GM19467 (cell line): ENCODE measurements around the gene RNF14.

Source experiments
- ATAC-seq: cut with Tn5 transposase; IDR thresholded peaks from one replicate; pipeline ENCODE4 v1.9.1; 2021; ENCODE audit warnings: mild to moderate bottlenecking, moderate library complexity; ENCODE audit not compliant: unreplicated experiment

Gene RNF14

DNA sequence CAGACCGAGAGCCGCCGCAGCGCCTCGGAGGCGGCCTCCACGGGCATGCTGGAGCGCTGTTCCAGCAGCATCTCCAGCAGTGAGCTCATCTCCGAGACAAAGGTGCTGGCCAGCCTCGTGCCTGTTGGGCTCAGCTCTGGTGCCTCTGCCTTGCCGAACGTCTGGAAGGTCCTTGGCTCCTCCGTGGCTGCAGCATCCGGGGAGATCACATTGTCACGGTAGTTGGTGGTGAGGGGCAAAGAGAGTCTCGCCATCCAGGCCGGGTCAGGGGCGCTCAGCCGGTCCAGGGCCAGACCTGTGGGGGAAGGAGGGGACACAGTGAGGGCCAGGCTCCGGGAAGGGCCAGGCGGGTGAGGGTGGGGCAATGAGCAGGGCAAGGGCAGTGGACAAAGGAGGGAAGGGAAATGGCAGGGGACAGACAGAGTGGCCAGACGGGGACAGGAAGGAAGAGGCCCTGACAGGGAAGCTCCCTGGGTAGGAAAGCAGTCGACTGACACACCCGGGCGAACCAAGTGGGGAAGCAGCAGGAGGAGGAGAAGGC lies 23.3 kb upstream of the RNF14 start:
- no peak for ATAC-seq

- ATAC-seq = no peak
Measured at GRCh38 chr5:141947316-141947715, 21.6 kb upstream of the RNF14 start.

GRCh38 chr5:141948812-141949211 lies 20.1 kb upstream of the RNF14 start:
- no peak for ATAC-seq

- ATAC-seq = no peak
Measured at GRCh38 chr5:141949511-141949910, 19.4 kb upstream of the RNF14 start.

DNA sequence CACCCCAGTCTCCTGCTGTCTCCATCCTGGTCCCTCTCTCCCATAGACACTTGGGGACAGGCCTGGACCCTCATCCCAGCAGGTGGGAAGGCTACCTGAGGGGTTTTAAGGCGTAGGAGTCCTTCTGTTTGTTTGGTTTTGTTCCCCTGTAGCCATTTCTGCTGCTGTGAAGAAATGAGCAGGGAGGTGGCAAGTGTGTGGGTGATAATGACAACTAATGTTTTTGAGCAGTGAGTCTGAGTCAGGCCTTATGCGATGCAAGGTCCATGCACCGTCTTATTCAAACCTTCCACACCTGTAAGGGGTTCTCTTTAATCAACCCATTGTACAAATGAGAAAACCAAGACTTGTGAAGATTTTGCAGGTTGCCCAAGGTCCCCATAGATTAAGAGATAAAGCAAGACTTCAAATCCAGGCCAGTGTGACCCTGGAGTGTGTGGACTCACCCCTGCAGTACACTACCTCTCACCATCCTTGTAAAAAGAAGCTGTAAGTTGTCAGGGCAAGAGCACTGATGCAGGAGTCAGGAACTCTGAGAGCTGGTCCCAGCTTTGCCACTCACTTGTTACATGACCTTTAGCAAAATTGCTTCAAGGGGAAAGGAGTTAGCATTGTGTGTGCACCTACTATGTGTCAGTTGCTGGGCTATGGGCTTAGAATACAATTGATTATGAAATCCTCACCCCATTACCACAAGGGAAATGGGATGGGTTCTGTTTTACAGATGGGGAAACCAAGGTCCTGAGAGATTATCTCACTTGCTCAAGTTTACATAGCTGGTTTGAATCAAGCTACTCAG lies 18.5 kb upstream of the RNF14 start:
- ATAC-seq = no peak

- ATAC-seq = peak; percentile 73
Measured at GRCh38 chr5:141951332-141951781, 17.5 kb upstream of the RNF14 start.

- ATAC-seq = no peak
Measured at GRCh38 chr5:141952020-141952419, 16.9 kb upstream of the RNF14 start.

GRCh38 chr5:141954194-141954593 lies 14.7 kb upstream of the RNF14 start:
- ATAC-seq = no peak

GRCh38 chr5:141957367-141957996 lies 11.4 kb upstream of the RNF14 start:
- no peak for ATAC-seq

- ATAC-seq = no peak
Measured at GRCh38 chr5:141958113-141958512, 10.8 kb upstream of the RNF14 start, which contains the start of gene PCDH12. Gene PCDH12, minus strand, starts transcription at chr5:141958202. Its CDS starts 351 bp downstream, at chr5:141957851.

GRCh38 chr5:141958546-141959172 lies 10.2 kb upstream of the RNF14 start:
- ATAC-seq = no peak

DNA sequence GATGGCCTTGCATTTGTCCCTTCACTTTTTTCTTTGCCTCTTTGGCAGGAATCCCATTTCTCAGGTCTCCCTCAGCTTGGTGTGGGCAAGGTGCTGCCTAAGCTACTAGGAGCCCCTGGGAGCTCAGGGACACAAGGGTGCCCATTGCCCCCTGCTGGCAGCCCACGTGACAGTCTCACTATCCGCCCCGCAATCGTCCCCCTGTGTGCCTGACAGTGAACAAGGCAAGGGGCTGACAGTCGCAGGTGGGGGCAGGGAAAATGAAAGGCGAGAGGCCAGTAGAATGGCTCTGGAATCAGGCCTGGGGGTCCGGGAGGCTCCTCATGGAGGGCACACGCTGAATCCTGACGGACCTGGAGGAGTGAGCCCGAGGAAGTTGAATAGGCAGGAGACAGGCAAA lies 8.9 kb upstream of the RNF14 start:
- ATAC-seq = no peak

DNA sequence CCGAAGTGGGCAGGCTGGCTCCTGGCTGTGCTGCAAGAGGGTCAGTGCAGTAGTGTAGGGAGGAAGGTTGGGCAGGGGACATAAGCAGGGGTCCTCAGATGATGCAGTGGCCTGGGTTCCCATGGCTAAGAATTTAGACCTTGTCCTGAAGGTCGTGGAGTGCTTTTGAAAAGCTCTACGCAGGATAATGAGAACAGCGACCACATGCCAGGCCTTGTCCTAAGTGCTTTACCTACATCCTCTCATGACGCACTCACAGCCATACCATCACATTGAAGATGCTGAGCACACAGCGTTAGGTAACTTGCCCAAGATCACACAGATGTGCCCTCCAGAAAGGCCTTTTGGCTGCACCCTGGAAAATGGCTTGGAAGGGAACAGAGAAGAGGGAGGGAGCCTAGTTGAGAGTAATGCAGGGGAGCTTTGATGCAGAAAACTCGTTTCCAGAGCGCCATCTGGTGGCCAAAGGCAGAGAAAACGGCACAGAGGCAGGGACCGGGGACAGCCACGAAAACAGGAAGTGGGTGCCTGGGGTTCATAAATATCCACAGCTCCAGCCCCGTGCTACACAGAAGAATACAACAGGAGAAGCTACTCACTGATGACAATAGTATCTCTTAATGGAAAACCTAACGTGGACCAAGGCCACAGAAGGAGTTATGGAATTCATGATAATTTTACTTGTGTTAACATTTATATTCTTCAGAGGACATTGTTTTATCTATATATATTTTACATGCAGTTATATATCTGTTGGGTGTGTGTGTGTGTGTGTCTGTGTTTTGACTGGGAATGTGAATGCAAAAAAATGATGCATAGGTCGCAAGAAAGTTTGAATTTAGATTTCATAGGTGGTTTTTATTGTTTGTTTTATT lies 8.2 kb upstream of the RNF14 start:
- peak; percentile 86 for ATAC-seq

GRCh38 chr5:141961466-141961865 lies 7.4 kb upstream of the RNF14 start:
- ATAC-seq = no peak

GRCh38 chr5:141963701-141964100 lies 5.2 kb upstream of the RNF14 start:
- ATAC-seq = no peak

GRCh38 chr5:141965071-141965470 lies 3.8 kb upstream of the RNF14 start:
- no peak for ATAC-seq

DNA sequence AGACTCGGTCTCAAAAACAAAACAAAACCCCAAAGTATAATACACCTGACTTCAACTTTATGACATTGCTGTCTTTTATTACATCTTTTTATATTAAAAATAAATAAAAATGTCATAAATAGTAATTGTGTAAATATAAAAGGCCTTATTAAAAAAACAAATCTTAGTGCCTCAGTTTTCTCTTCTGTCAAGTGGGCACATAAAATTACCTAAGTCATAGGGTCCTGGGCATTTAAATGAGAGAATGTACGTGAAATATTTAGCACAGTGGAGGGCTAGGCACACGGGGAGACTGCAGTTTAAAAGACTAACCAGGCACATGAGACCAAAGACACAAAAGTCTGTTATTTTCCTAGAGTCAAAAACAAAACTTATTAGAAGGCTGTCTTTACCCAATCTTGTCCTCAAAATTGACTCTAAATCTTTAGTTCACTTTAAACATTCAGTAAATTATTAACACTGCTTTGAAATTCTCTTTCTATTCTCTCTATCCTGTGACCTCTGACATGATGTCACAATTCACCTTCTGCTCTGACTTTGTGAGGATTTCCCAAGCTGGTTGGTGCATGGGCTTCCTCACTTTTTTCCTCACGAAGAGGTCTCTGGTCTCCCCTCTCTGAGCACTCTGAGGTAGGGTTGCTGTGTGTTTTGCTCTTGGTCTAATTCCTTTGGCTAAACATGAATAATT lies 2.5 kb upstream of the RNF14 start:
- no peak for ATAC-seq

GRCh38 chr5:141966963-141967333 lies 2.0 kb upstream of the RNF14 start:
- ATAC-seq = no peak

DNA sequence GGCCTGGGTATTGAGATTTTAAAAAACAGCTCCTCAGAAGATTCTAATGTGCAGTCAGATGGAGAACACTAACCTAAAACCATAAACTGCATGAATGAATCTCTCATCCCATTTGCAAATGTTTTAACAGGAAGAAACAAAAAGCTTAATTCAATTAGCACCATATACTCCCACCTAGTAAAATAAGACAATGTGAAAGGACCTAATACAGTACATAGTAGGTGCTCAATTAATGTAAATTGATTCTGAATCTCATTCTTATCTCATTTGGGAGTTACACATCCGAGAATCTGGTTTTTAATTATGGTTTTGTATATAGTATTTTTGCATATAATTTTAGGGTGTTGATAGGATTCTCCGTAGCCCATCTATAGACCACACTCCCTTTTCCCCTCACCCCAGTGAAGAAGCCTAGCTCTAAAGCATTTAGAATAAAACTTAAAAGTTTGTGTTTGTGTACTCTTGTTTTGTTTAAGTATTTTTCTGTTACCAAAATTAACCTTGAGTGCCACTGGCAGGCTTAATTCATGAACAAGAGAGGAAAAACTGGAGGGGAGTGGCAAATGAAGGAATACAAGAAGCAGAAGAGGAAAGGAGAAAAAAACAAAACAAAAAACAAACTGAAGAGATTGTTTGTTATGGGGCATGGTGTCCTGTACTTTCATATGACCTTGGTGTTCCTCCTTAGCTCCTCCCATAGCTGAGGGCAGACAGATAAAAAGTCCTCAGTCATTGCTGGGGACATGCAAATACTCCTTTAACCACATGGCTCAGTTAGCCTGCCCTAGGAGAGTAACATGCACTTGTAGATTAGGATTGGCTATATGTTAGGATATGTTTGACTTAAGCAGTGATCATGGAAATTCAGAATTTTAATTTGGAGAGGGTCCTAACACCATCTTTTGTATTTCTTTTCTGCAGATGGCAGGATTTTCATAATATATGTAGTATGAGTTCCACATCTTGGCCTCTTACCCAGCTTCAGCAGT lies 1.2 kb downstream of the RNF14 start:
- ATAC-seq = peak; percentile 51
